H1 (cell line): ENCODE results near the gene TEX48. TPM values are rescaled to one million over a fixed set of nuclear protein-coding genes. Genes with fewer than 3 reads are reported as not detected.

ENCODE experiments used
- CTCF ChIA-PET: fragments of 300-600 bp; sonication (Branson Sonifier 250); formaldehyde crosslinking; loops from one replicate; lab custom pipeline; 2021; ENCODE audit not compliant: partially characterized antibody; lab: Charles Lee
- POLR2A ChIA-PET: fragments of 300-600 bp; sonication (Branson Sonifier 250); formaldehyde crosslinking; loops from one replicate; lab custom pipeline; 2021; ENCODE audit warnings: inconsistent platforms; ENCODE audit not compliant: partially characterized antibody; lab: Charles Lee
- DNase-seq, 2 experiments: peaks; one replicate each; pipeline versions ENCODE4 v3.0.0 to v3.0.0-alpha.2; 2010 to 2022; ENCODE audit warnings: low spot score in 2 of 2, low read depth in 1 of 2, mixed read lengths in 1 of 2
- FAIRE-seq: peaks from 2 replicates; lab custom pipeline; 2011; peaks lifted over from hg19 to GRCh38; lab: Jason Lieb, UNC
- H2AFZ ChIP-seq: 2 replicates; pipeline ENCODE4 v1.8.1; 2012; ENCODE audit warnings: low read length, inconsistent platforms
- H2AK5ac ChIP-seq: 2 replicates; pipeline ENCODE4 v1.6.1; 2013; ENCODE audit warnings: low read depth, low read length
- H2BK120ac ChIP-seq: replicated peaks from 2 replicates; pipeline ENCODE3; 2013; ENCODE audit warnings: low read depth, low read length, inconsistent platforms
- H2BK12ac ChIP-seq: 2 replicates; pipeline ENCODE4 v1.6.1; 2013; ENCODE audit warnings: low read depth, low read length
- H2BK15ac ChIP-seq: 2 replicates; pipeline ENCODE4 v1.6.1; 2013; ENCODE audit warnings: low read length
- H2BK20ac ChIP-seq: 2 replicates; pipeline ENCODE4 v1.6.1; 2013; ENCODE audit warnings: low read length
- H2BK5ac ChIP-seq: 2 replicates; pipeline ENCODE4 v1.6.1; 2013; ENCODE audit warnings: low read depth, low read length
- H3K14ac ChIP-seq: 2 replicates; pipeline ENCODE4 v1.6.1; 2013; ENCODE audit warnings: inconsistent platforms; ENCODE audit not compliant: insufficient read length
- H3K18ac ChIP-seq: 2 replicates; pipeline ENCODE4 v1.6.1; 2013; ENCODE audit warnings: low read length; ENCODE audit errors: extremely low read depth
- H3K23ac ChIP-seq: 2 replicates; pipeline ENCODE4 v1.6.1; 2013; ENCODE audit warnings: inconsistent platforms; ENCODE audit not compliant: insufficient read length
- H3K23me2 ChIP-seq: 2 replicates; pipeline ENCODE4 v1.6.1; 2013; ENCODE audit warnings: low read depth, low read length
- H3K27ac ChIP-seq: 2 replicates; pipeline ENCODE4 v1.6.1; 2011; ENCODE audit warnings: low read depth, low read length, inconsistent platforms
- H3K27me3 ChIP-seq, 4 experiments: replicated peaks in 1 of 4; 1 replicate in 1 of 4; 2 replicates in 3 of 4; pipeline versions ENCODE4 v1.6.1 to v1.8.1; 2011 to 2013; ENCODE audit warnings: low read length in 3 of 4, mild to moderate bottlenecking in 3 of 4, inconsistent platforms in 2 of 4, mixed read lengths in 2 of 4, moderate library complexity in 1 of 4; ENCODE audit not compliant: control insufficient read depth in 3 of 4, insufficient read depth in 3 of 4; ENCODE audit errors: extremely low read depth in 1 of 4
- H3K36me3 ChIP-seq, 4 experiments: 2 replicates each; pipeline versions ENCODE4 v1.6.1 to v1.8.1; 2011 to 2013; ENCODE audit warnings: mild to moderate bottlenecking in 4 of 4, low read length in 3 of 4, moderate library complexity in 2 of 4, control low read depth in 1 of 4, inconsistent platforms in 1 of 4; ENCODE audit not compliant: insufficient read depth in 4 of 4, control insufficient read depth in 2 of 4
- H3K4ac ChIP-seq: replicated peaks from 2 replicates; pipeline ENCODE3; 2013; ENCODE audit warnings: low read length, low read depth, mixed read lengths, inconsistent platforms; ENCODE audit not compliant: insufficient read length
- H3K4me1 ChIP-seq, 4 experiments: replicated peaks in 1 of 4; 1 replicate in 1 of 4; 2 replicates in 3 of 4; pipeline versions ENCODE4 v1.6.1 to v1.8.1; 2011 to 2013; ENCODE audit warnings: low read length in 3 of 4, inconsistent platforms in 2 of 4, mixed read lengths in 1 of 4; ENCODE audit not compliant: insufficient read depth in 4 of 4, control insufficient read depth in 3 of 4
- H3K4me2 ChIP-seq, 2 experiments: 2 replicates each; pipeline versions ENCODE4 v1.6.1 to v1.8.1; 2011 to 2013; ENCODE audit warnings: low read depth in 2 of 2, low read length in 2 of 2, control low read depth in 1 of 2, inconsistent platforms in 1 of 2, mild to moderate bottlenecking in 1 of 2; ENCODE audit not compliant: insufficient read depth in 1 of 2
- H3K4me3 ChIP-seq, 4 experiments: fragments of 200-600, 300-600 bp in 1 of 4; sonication (generic), shearing (Covaris generic), sonication (Bioruptor Twin) in 1 of 4; 2 replicates each; pipeline versions ENCODE4 v1.5.1 to v1.8.1; 2011 to 2016; ENCODE audit warnings: low read length in 4 of 4, low read depth in 3 of 4, control low read depth in 2 of 4, inconsistent platforms in 2 of 4, mild to moderate bottlenecking in 2 of 4, mixed read lengths in 1 of 4, moderate library complexity in 1 of 4; ENCODE audit not compliant: insufficient read depth in 2 of 4; ENCODE audit errors: extremely low read depth in 1 of 4
- H3K56ac ChIP-seq: replicated peaks from 2 replicates; pipeline ENCODE3; 2013; ENCODE audit warnings: low read depth, mild to moderate bottlenecking, mixed read lengths, low read length, inconsistent platforms; ENCODE audit not compliant: insufficient read length
- H3K79me1 ChIP-seq: 2 replicates; pipeline ENCODE4 v1.6.1; 2013; ENCODE audit warnings: low read depth, low read length, control low read depth
- H3K79me2 ChIP-seq, 2 experiments: 2 replicates each; pipeline versions ENCODE4 v1.6.1 to v1.8.1; 2012 to 2013; ENCODE audit warnings: low read length in 2 of 2, mild to moderate bottlenecking in 2 of 2, inconsistent platforms in 1 of 2; ENCODE audit not compliant: insufficient read depth in 2 of 2, control insufficient read depth in 1 of 2
- H3K9ac ChIP-seq, 4 experiments: replicated peaks in 1 of 4; 1 replicate in 1 of 4; 2 replicates in 3 of 4; pipeline versions ENCODE4 v1.6.1 to v1.8.1; 2011 to 2013; ENCODE audit warnings: low read depth in 3 of 4, low read length in 3 of 4, control low read depth in 2 of 4, mild to moderate bottlenecking in 2 of 4, moderate library complexity in 2 of 4, inconsistent platforms in 1 of 4; ENCODE audit errors: extremely low read depth in 1 of 4
- H3K9me3 ChIP-seq, 2 experiments: 2 replicates each; pipeline versions ENCODE4 v1.6.1 to v1.8.1; 2012 to 2013; ENCODE audit warnings: mild to moderate bottlenecking in 2 of 2, moderate library complexity in 2 of 2, control low read depth in 1 of 2, inconsistent platforms in 1 of 2, low read depth in 1 of 2, low read length in 1 of 2, mixed read lengths in 1 of 2; ENCODE audit not compliant: insufficient read depth in 2 of 2
- H4K20me1 ChIP-seq, 2 experiments: replicated peaks in 1 of 2; 2 replicates each; pipeline versions ENCODE3 to v1.8.1; 2011 to 2013; ENCODE audit warnings: inconsistent platforms in 2 of 2, low read length in 2 of 2, mild to moderate bottlenecking in 1 of 2; ENCODE audit not compliant: insufficient read depth in 2 of 2, control insufficient read depth in 1 of 2
- H4K5ac ChIP-seq: 2 replicates; pipeline ENCODE4 v1.6.1; 2013; ENCODE audit warnings: low read length, low read depth, mixed read lengths, inconsistent platforms; ENCODE audit not compliant: insufficient read length
- H4K8ac ChIP-seq: 2 replicates; pipeline ENCODE4 v1.8.0; 2013; ENCODE audit warnings: mild to moderate bottlenecking, moderate library complexity, low read length, inconsistent platforms; ENCODE audit not compliant: insufficient read depth; ENCODE audit errors: extremely low read depth
- H4K91ac ChIP-seq: replicated peaks from 2 replicates; pipeline ENCODE3; 2013; ENCODE audit warnings: low read length, mixed read lengths, inconsistent platforms; ENCODE audit not compliant: insufficient read length
- GTF2F1 ChIP-seq: IDR thresholded peaks from 2 replicates; pipeline ENCODE4 v1.6.1; 2012; ENCODE audit warnings: low read depth, low read length, improper control_type of control experiment, borderline replicate concordance
- polyA plus RNA-seq, 7 experiments: library from polyadenylated mRNA; depleted of rRNA in 3 of 7; stranded (reverse) in 5 of 7; unstranded in 2 of 7; fragments of >200 nt in 5 of 7; fragments of 200-250 nt in 2 of 7; gene quantifications; 1 replicate in 5 of 7; 2 replicates in 1 of 7; 4 replicates in 1 of 7; pipeline versions ENCODE4 v1.2.1 to v1.2.3, GENCODE V29; 2011 to 2013; ENCODE audit warnings: missing spikeins in 2 of 7, mixed read lengths in 2 of 7
- total RNA-seq: library from RNA; stranded (reverse); fragmentation: NEBNext Ultra II Directional; extraction: Animal tissue kit (Norgen Biotek cat#: 25700); gene quantifications from 2 replicates; pipeline ENCODE4 v1.2.1, GENCODE V29; 2021

The TEX48 gene
- total and polyA plus RNA-seq, 2 of the 8 experiments (the other 6 are each of a cell fraction or from before 2014, with no cell fraction given) = not detected

GRCh38 chr9:114701988-114702387, 20.0 kb upstream of the TEX48 start:
- H4K8ac ChIP-seq = no peak overlapping the region
- H3K79me1 ChIP-seq = no peaks in the 10 kb centered on the region
- H2BK12ac ChIP-seq = no peak overlapping the region
- H3K56ac ChIP-seq = no peak overlapping the region
- H2AK5ac ChIP-seq = no peak overlapping the region
- no peaks in the 10 kb centered on the region; a peak in 1 of 7 replicates for H3K4me1 ChIP-seq
- no peak overlapping the region for H2BK15ac ChIP-seq
- FAIRE-seq (no peak), DNase-seq (no peak)
- no peak overlapping the region for H3K27ac ChIP-seq
- ChIA-PET CTCF (interaction anchor here (1.7 kb wide), 1 partner anchor 13 kb away, joined by 4 read pairs; no protein-coding TSS in a partner anchor), POLR2A (no interaction called here)
- H4K91ac ChIP-seq = no peak overlapping the region
- H3K23ac ChIP-seq = no peak overlapping the region
- no peak for TF ChIP-seq GTF2F1
- H2BK120ac ChIP-seq = no peak overlapping the region
- no peak overlapping the region for H2BK20ac ChIP-seq
- H3K9ac ChIP-seq = no peak overlapping the region
- H3K27me3 ChIP-seq = no peaks in the 10 kb centered on the region
- H3K14ac ChIP-seq = no peak overlapping the region
- no peaks in the 10 kb centered on the region for H3K23me2 ChIP-seq
- H3K79me2 ChIP-seq = no peaks in the 10 kb centered on the region
- H3K4me3 ChIP-seq = no peak overlapping the region
- no peaks in the 10 kb centered on the region for H4K20me1 ChIP-seq
- no peaks in the 10 kb centered on the region for H3K36me3 ChIP-seq
- H3K18ac ChIP-seq = no peak overlapping the region
- no peaks in the 10 kb centered on the region for H3K9me3 ChIP-seq
- H4K5ac ChIP-seq = no peak overlapping the region
- no peak overlapping the region for H2BK5ac ChIP-seq
- no peak overlapping the region for H3K4me2 ChIP-seq
- H3K4ac ChIP-seq = no peak overlapping the region
- no peak overlapping the region for H2AFZ ChIP-seq
